Astrocyte (in vitro differentiated cells and primary cell): ENCODE measurements around the gene GLIS2. TPM values are rescaled to one million over a fixed set of nuclear protein-coding genes. Genes with fewer than 3 reads are reported as not detected.

Source experiments
- DNase-seq: peaks from one replicate; pipeline ENCODE4 v3.0.0-alpha.2; 2010; ENCODE audit warnings: low read depth
- FAIRE-seq: peaks from 2 replicates; lab custom pipeline; 2011; peaks lifted over from hg19 to GRCh38; lab: Jason Lieb, UNC
- H2AFZ ChIP-seq: 2 replicates; pipeline ENCODE4 v1.6.0; 2012; ENCODE audit warnings: low read depth, low read length, inconsistent platforms
- H3K27ac ChIP-seq: 2 replicates; pipeline ENCODE4 v1.5.1; 2011; ENCODE audit warnings: low read depth, low read length, inconsistent platforms
- H3K27me3 ChIP-seq: 2 replicates; pipeline ENCODE4 v1.6.0; 2011; ENCODE audit warnings: low read length, inconsistent platforms; ENCODE audit not compliant: insufficient read depth
- H3K36me3 ChIP-seq: 2 replicates; pipeline ENCODE4 v1.5.1; 2011; ENCODE audit warnings: low read length, inconsistent platforms; ENCODE audit not compliant: insufficient read depth
- H3K4me1 ChIP-seq: 2 replicates; pipeline ENCODE4 v1.5.1; 2011; ENCODE audit warnings: low read length, inconsistent platforms; ENCODE audit not compliant: insufficient read depth
- H3K4me2 ChIP-seq: 2 replicates; pipeline ENCODE4 v1.6.0; 2012; ENCODE audit warnings: low read length, inconsistent platforms
- H3K4me3 ChIP-seq: 2 replicates; pipeline ENCODE4 v1.5.1; 2011; ENCODE audit warnings: low read depth, mild to moderate bottlenecking, low read length, inconsistent platforms; ENCODE audit not compliant: insufficient read depth
- H3K79me2 ChIP-seq: 2 replicates; pipeline ENCODE4 v1.6.0; 2012; ENCODE audit warnings: mild to moderate bottlenecking, low read length, inconsistent platforms; ENCODE audit not compliant: insufficient read depth
- H3K9ac ChIP-seq: 2 replicates; pipeline ENCODE4 v1.6.0; 2012; ENCODE audit warnings: mild to moderate bottlenecking, low read length, inconsistent platforms
- H3K9me3 ChIP-seq: 2 replicates; pipeline ENCODE4 v1.5.1; 2012; ENCODE audit warnings: low read depth, mild to moderate bottlenecking, low read length, inconsistent platforms; ENCODE audit not compliant: insufficient read depth
- H4K20me1 ChIP-seq: 2 replicates; pipeline ENCODE4 v1.6.0; 2012; ENCODE audit warnings: low read length, inconsistent platforms; ENCODE audit not compliant: insufficient read depth
- H3K27ac Mint-ChIP-seq: one replicate; pipeline ENCODE4 v1.8.0; 2021; ENCODE audit warnings: mild to moderate bottlenecking, mixed read lengths; ENCODE audit not compliant: unreplicated experiment
- H3K27me3 Mint-ChIP-seq: one replicate; pipeline ENCODE4 v1.8.0; 2021; ENCODE audit warnings: low read depth, mixed read lengths; ENCODE audit not compliant: unreplicated experiment
- H3K36me3 Mint-ChIP-seq: one replicate; pipeline ENCODE4 v1.8.0; 2021; ENCODE audit warnings: low read depth, mixed read lengths; ENCODE audit not compliant: unreplicated experiment
- H3K4me1 Mint-ChIP-seq: one replicate; pipeline ENCODE4 v1.8.0; 2021; ENCODE audit warnings: low read depth, mixed read lengths; ENCODE audit not compliant: unreplicated experiment
- H3K4me3 Mint-ChIP-seq: one replicate; pipeline ENCODE4 v1.8.0; 2021; ENCODE audit warnings: mild to moderate bottlenecking, moderate library complexity, mixed read lengths; ENCODE audit not compliant: unreplicated experiment
- H3K9me3 Mint-ChIP-seq: one replicate; pipeline ENCODE4 v1.8.0; 2021; ENCODE audit warnings: mild to moderate bottlenecking, mixed read lengths; ENCODE audit not compliant: unreplicated experiment
- EZH2 ChIP-seq: IDR thresholded peaks from 2 replicates; pipeline ENCODE4 v1.6.1; 2012; ENCODE audit warnings: mild to moderate bottlenecking, low read length, inconsistent platforms; ENCODE audit not compliant: insufficient read depth
- total RNA-seq: library from RNA; stranded (reverse); gene quantifications from 2 replicates; pipeline ENCODE4 v1.2.1, GENCODE V29; 2021
- TF ChIP-seq, protein P1 (sequence below): IDR thresholded peaks from 2 replicates; pipeline ENCODE4 v1.5.1; 2011; ENCODE audit warnings: low read depth, mild to moderate bottlenecking, inconsistent platforms, low read length, moderate library complexity; ENCODE audit not compliant: insufficient read depth

The GLIS2 gene
- total RNA-seq, 1 donor from 2014 or later: 18.9 TPM

DNA sequence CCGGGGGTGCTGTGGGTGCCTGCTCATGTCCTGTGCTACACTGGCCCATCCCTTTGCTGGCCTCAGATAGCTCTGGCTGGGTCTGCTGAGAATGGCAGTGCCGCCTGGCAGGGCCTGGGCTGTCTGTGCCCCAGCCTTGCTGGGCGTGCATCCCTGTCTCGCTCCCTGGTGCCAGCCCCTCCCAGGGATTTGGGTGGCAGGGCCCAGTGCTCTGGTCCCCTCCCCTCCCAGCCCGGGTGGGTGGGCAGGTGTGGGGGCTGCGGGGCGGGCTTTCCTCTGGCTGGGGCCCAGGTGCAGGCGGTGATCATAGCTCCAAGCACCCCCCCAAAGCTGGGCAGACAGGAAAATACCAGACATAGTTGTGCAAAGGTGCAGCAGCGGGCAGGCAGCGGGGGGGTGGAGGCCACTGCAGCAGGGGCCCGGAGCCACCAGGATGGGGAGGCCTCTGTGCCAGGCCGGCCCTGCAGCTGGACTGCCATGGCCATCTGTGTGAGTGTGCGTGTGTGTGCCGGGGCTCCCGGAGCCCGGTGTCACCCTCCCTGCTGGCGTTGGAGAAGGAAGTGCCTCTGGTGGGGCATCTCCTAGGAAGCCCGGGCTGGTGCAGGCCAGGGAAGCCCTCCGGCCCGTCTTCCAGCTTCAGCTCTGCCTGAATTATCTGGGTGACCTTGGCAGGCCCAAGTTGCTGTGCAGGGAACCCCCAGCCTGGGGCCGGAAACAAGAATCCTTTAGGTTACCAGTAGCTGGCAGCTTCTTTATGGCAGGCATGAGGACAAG, 7.4 kb downstream of the GLIS2 start:
- Histone ChIP-seq H3K4me3 (no peak overlapping the region), H3K9me3 (no peaks in the 10 kb centered on the region), H3K4me2 (peak overlapping the region; percentile 3), H3K79me2 (peaks cover 93% of the 10 kb centered on the region), H4K20me1 (peaks cover 90% of the 10 kb centered on the region), H3K27me3 (no peaks in the 10 kb centered on the region), H3K27ac (no peak overlapping the region), H3K9ac (peak overlapping the region; percentile 35), H3K4me1 (peaks cover 40% of the 10 kb centered on the region), H3K36me3 (no peaks in the 10 kb centered on the region), H2AFZ (no peak overlapping the region)
- H3K36me3 Mint-ChIP-seq: no peaks in the 10 kb centered on the region
- peaks cover 6% of the 10 kb centered on the region for H3K4me1 Mint-ChIP-seq
- no peaks in the 10 kb centered on the region for H3K27me3 Mint-ChIP-seq
- no peaks in the 10 kb centered on the region for H3K9me3 Mint-ChIP-seq
- no peak overlapping the region for H3K4me3 Mint-ChIP-seq
- no peak for TF ChIP-seq EZH2
- TF ChIP-seq, protein P1, sequence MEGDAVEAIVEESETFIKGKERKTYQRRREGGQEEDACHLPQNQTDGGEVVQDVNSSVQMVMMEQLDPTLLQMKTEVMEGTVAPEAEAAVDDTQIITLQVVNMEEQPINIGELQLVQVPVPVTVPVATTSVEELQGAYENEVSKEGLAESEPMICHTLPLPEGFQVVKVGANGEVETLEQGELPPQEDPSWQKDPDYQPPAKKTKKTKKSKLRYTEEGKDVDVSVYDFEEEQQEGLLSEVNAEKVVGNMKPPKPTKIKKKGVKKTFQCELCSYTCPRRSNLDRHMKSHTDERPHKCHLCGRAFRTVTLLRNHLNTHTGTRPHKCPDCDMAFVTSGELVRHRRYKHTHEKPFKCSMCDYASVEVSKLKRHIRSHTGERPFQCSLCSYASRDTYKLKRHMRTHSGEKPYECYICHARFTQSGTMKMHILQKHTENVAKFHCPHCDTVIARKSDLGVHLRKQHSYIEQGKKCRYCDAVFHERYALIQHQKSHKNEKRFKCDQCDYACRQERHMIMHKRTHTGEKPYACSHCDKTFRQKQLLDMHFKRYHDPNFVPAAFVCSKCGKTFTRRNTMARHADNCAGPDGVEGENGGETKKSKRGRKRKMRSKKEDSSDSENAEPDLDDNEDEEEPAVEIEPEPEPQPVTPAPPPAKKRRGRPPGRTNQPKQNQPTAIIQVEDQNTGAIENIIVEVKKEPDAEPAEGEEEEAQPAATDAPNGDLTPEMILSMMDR: no peak
- DNase-seq (no peak), FAIRE-seq (no peak)
- H3K27ac Mint-ChIP-seq: no peak overlapping the region

GRCh38 chr16:4323845-4324488, 8.1 kb downstream of the GLIS2 start:
- no peak overlapping the region for H3K4me3 ChIP-seq
- H3K4me1 ChIP-seq: peaks cover 40% of the 10 kb centered on the region
- H3K79me2 ChIP-seq: peaks cover 93% of the 10 kb centered on the region
- H3K4me3 Mint-ChIP-seq: peak overlapping the region; percentile 57
- peak overlapping the region; percentile 3 for H3K4me2 ChIP-seq
- peaks cover 8% of the 10 kb centered on the region for H3K4me1 Mint-ChIP-seq
- no peaks in the 10 kb centered on the region for H3K9me3 ChIP-seq
- no peaks in the 10 kb centered on the region for H3K36me3 Mint-ChIP-seq
- peaks cover 90% of the 10 kb centered on the region for H4K20me1 ChIP-seq
- H2AFZ ChIP-seq: no peak overlapping the region
- no peak for DNase-seq
- H3K27ac Mint-ChIP-seq: no peak overlapping the region
- no peak for FAIRE-seq
- H3K27me3 Mint-ChIP-seq: no peaks in the 10 kb centered on the region
- no peaks in the 10 kb centered on the region for H3K36me3 ChIP-seq
- H3K27me3 ChIP-seq: no peaks in the 10 kb centered on the region
- H3K9ac ChIP-seq: peak overlapping the region; percentile 35
- no peak overlapping the region for H3K27ac ChIP-seq
- no peaks in the 10 kb centered on the region for H3K9me3 Mint-ChIP-seq
- no peak for TF ChIP-seq EZH2
- TF ChIP-seq, protein P1: no peak
